Kidney (tissue), 14 donors: ENCODE data around the gene MYORG. TPM values are rescaled to one million over a fixed set of nuclear protein-coding genes. Genes with fewer than 3 reads are reported as not detected.
"Not testable (repeated sequence)": the region's sequence is repeated elsewhere in the genome, so short reads cannot be mapped to it uniquely, and the experiment has no call there.

Source experiments
- DNase-seq, 5 donors: peaks; one replicate each; pipeline ENCODE4 v3.0.0-alpha.2; 2013 to 2020
- FAIRE-seq: peaks from 2 replicates; lab custom pipeline; 2012; peaks lifted over from hg19 to GRCh38; lab: Jason Lieb, UNC
- H3K27ac ChIP-seq, 2 donors: one replicate each; pipeline ENCODE4 v1.7.0; 2013; ENCODE audit warnings: low read depth in 2 of 2, low read length in 2 of 2, inconsistent platforms in 1 of 2
- H3K27me3 ChIP-seq: one replicate; pipeline ENCODE4 v1.7.1; 2013; ENCODE audit warnings: low read length, inconsistent platforms; ENCODE audit not compliant: control insufficient read depth, insufficient read depth
- H3K36me3 ChIP-seq, 3 donors: one replicate each; pipeline versions ENCODE4 v1.7.0 to v1.7.1; 2013; ENCODE audit warnings: low read length in 3 of 3, control low read depth in 1 of 3, inconsistent platforms in 1 of 3; ENCODE audit not compliant: insufficient read depth in 3 of 3, control insufficient read depth in 2 of 3
- H3K4me1 ChIP-seq, 3 donors: one replicate each; pipeline versions ENCODE4 v1.7.0 to v1.7.1; 2013; ENCODE audit warnings: low read length in 3 of 3, inconsistent platforms in 1 of 3, low read depth in 1 of 3; ENCODE audit not compliant: control insufficient read depth in 2 of 3, insufficient read depth in 2 of 3
- H3K4me3 ChIP-seq, 3 donors: one replicate each; pipeline versions ENCODE4 v1.7.0 to v1.8.1; 2013; ENCODE audit warnings: low read length in 3 of 3, control low read depth in 1 of 3, inconsistent platforms in 1 of 3
- H3K9ac ChIP-seq, 3 donors: one replicate each; pipeline versions ENCODE4 v1.7.0 to v1.7.1; 2013; ENCODE audit warnings: low read length in 3 of 3, control low read depth in 1 of 3, inconsistent platforms in 1 of 3
- H3K9me3 ChIP-seq, 3 donors: one replicate each; pipeline versions ENCODE4 v1.7.0 to v1.7.1; 2013; ENCODE audit warnings: low read length in 3 of 3, control low read depth in 1 of 3, inconsistent platforms in 1 of 3; ENCODE audit not compliant: control insufficient read depth in 2 of 3, insufficient read depth in 1 of 3
- intact Hi-C: fragments of 100-400 bp; cut with DNase I; formaldehyde crosslinking; loops from one replicate; pipeline ENCODE4 v1.11.1; 2022
- polyA plus RNA-seq: library from polyadenylated mRNA; stranded (reverse); fragments of 350-450 nt; fragmentation: Illumina TruSeq; extraction: RNeasy Lipid Tissue Mini Kit (QIAGEN cat#74804); gene quantifications from one replicate; pipeline ENCODE4 v1.2.3, GENCODE V29; 2014; ENCODE audit warnings: low read depth, low replicate concordance; ENCODE audit not compliant: insufficient read depth
- total RNA-seq: library from RNA; stranded (reverse); fragmentation: NEBNext Ultra II Directional; extraction: Animal tissue kit (Norgen Biotek cat#: 25700); gene quantifications from one replicate; pipeline ENCODE4 v1.2.1, GENCODE V29; 2021
- TF ChIP-seq, protein P1 (sequence below): IDR thresholded peaks from 3 replicates; pipeline ENCODE4 v1.5.1; 2012; ENCODE audit warnings: mild to moderate bottlenecking, moderate library complexity, borderline replicate concordance; ENCODE audit not compliant: insufficient read depth; ENCODE audit errors: extremely low read depth
- donor health status: control.
- donor health status: control.
- donor health status: control.
- donor health status: control.
- donor health status: control.
- donor health status: DM: yes; HTN: yes; CAD: no.
- donor health status: Normal renal cell carcinoma (clear cell type).

The MYORG gene
- total and polyA plus RNA-seq, 2 donors from 2014 or later = 8.1 to 13.5 TPM

DNA sequence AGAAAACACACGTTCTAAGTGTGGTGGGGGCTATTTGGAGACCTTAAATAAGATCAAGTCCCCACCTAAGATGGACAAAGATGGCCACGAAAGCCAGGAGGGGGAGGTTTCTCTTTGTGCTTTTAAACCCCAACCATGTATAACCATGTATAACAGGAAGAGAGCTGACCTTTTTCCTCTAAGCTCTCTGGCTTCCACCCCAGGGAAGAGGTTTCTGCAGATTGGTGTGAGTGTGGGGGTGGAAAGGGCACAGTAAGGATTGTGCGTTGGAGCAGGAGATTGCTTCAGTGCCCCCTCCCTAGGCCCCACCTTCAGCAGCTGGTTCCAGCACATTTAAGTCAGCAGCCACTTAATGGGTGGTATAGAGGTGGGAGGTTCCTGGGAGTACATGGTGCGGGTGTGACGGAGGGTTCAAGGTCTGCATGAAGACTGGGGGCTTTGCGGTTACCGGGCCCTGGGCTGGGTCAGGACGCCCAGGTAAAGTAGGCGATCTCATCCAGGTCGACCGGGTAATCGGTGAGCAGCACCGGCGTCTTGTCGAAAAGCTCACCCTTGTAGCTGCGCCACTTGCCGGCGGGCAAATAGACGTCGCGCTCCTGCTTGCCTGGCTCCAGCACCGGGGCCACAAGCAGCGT lies 6.2 kb downstream of the MYORG start:
- Histone ChIP-seq H3K9ac (no peak overlapping the region), H3K4me3 (peak overlapping the region in 1 of 3 donors; percentile 43)
- intact Hi-C loops = no loop called here

DNA sequence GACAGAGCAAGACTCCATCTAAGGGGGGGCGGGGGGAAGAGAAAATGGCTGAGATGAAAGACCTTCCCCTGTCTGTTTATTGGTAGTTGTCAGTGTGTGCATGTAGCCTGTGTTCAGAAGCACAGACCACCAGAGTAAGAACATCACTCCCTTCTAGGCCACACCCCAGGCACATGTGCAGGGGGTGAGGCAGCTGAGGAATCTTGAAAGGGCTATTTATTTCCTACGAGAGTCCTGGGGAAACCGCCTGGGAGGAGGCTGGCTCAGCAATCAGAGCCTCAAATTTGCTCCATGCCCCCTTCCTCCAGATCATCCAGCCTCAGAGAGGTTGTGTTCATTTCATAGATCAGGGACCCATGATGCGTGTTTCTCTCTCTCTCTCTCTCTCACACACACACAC lies 7.1 kb downstream of the MYORG start:
- H3K27me3 ChIP-seq = peaks cover 4% of the 10 kb centered on the region
- intact Hi-C loops = no loop called here
- H3K9me3 ChIP-seq = no peaks in the 10 kb centered on the region
- TF ChIP-seq, protein P1, sequence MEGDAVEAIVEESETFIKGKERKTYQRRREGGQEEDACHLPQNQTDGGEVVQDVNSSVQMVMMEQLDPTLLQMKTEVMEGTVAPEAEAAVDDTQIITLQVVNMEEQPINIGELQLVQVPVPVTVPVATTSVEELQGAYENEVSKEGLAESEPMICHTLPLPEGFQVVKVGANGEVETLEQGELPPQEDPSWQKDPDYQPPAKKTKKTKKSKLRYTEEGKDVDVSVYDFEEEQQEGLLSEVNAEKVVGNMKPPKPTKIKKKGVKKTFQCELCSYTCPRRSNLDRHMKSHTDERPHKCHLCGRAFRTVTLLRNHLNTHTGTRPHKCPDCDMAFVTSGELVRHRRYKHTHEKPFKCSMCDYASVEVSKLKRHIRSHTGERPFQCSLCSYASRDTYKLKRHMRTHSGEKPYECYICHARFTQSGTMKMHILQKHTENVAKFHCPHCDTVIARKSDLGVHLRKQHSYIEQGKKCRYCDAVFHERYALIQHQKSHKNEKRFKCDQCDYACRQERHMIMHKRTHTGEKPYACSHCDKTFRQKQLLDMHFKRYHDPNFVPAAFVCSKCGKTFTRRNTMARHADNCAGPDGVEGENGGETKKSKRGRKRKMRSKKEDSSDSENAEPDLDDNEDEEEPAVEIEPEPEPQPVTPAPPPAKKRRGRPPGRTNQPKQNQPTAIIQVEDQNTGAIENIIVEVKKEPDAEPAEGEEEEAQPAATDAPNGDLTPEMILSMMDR = no peak
- H3K9ac ChIP-seq = no peak overlapping the region
- peaks cover 0 to 9% (median 5%) of the 10 kb centered on the region in 3 donors for H3K4me1 ChIP-seq
- H3K36me3 ChIP-seq = peaks cover 0 to 14% (median 0%) of the 10 kb centered on the region in 3 donors
- FAIRE-seq (no peak), DNase-seq (no peak)
- H3K27ac ChIP-seq = no peak overlapping the region
- H3K4me3 ChIP-seq = no peak overlapping the region

More for the DNA sequence above, 6.2 kb downstream of the MYORG start:
- TF ChIP-seq, protein P1 = no peak
- H3K9me3 ChIP-seq = no peaks in the 10 kb centered on the region
- peaks cover 0 to 11% (median 5%) of the 10 kb centered on the region in 3 donors for H3K4me1 ChIP-seq
- H3K36me3 ChIP-seq = peaks cover 0 to 14% (median 0%) of the 10 kb centered on the region in 3 donors
- FAIRE-seq (no peak), DNase-seq (peak in 2 of 5 donors; percentile 24 to 28)
- H3K27ac ChIP-seq = no peak overlapping the region
- peaks cover 4% of the 10 kb centered on the region for H3K27me3 ChIP-seq

DNA sequence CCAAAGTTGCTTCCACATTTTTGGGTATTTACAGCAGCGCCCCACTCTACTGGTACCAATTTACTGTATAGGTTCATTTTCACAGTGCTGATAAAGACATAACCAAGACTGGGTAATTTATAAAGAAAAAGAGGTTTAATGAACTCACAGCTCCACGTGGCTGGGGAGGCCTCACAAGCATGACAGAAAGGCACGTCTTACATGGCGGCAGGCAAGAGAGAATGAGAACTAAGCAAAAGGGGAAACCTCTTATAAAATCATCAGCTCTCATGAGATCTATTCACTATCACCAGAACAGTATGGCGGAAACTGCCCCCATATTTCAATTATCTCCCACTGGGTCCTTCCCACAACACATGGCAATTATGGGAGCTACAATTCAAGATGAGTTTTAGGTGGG lies 7.9 kb downstream of the MYORG start:
- H3K9ac ChIP-seq, H3K27ac ChIP-seq, H3K27me3 ChIP-seq, H3K4me1 ChIP-seq, H3K4me3 ChIP-seq, DNase-seq, H3K9me3 ChIP-seq, FAIRE-seq, intact Hi-C loops: not testable (repeated sequence)
- peaks cover 0 to 14% (median 0%) of the 10 kb centered on the region in 3 donors for H3K36me3 ChIP-seq

DNA sequence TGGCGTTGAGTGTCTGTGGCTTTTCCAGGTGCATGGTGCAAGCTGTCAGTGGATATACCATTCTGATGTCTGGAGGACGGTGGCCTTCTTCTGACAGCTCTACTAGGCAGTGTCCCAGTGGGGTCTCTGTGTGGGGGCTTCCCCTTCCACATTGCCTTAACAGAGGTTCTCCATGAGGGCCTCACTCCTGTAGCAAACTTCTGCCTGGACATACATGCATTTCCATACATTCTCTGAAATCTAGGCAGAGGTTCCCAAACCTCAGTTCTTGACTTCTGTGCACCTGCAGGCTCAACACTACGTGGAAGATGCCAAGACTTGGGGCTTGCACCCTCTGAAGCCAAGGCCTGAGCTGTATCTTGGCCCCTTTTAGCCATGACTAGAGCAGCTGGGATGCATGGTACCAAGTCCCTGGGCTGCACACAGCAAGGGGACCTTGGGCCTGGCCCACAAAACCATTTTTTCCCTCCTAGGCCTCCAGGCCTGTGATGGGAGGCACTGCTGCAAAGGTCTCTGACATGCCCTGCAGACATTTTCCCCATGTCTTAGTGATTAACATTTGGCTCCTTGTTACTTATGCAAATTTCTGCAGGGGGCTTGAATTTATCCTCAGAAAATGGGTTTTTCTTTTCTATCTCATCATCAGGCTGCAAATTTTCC lies 8.8 kb downstream of the MYORG start:
- H3K27ac ChIP-seq, DNase-seq, H3K27me3 ChIP-seq, intact Hi-C loops, FAIRE-seq, H3K9ac ChIP-seq, H3K4me3 ChIP-seq, H3K9me3 ChIP-seq, H3K4me1 ChIP-seq: not testable (repeated sequence)
- H3K36me3 ChIP-seq = peaks cover 0 to 14% (median 0%) of the 10 kb centered on the region in 3 donors
